Endothelial cell of hepatic sinusoid (primary cell): ENCODE data around the gene SLC10A2.

Experiments used
- in situ Hi-C: cut with HindIII; loops from 2 replicates; pipeline ENCODE4 v1.10.0; 2017; ENCODE audit warnings: low sequenced_read_pairs

The SLC10A2 gene

DNA sequence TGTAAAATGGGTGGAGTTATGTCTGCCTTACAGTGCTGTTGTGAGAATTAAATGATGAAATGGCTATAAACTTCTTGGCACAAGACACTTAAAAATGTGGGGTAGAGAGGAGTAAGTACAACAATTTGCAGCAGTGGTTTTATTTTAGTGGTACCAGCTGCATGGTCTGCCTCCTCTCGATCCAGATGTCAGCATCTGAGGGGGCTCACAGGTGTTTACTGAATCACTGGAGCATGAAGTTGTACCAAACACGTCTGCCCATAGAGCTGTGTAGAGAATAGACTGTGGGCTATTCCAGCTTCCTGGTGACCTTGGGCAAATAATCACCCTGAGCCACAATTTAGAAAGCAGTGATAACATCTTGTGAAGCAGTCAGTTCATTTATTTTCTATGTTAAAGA lies 11.1 kb downstream of the SLC10A2 start:
- in situ Hi-C loops: no loop called here

DNA sequence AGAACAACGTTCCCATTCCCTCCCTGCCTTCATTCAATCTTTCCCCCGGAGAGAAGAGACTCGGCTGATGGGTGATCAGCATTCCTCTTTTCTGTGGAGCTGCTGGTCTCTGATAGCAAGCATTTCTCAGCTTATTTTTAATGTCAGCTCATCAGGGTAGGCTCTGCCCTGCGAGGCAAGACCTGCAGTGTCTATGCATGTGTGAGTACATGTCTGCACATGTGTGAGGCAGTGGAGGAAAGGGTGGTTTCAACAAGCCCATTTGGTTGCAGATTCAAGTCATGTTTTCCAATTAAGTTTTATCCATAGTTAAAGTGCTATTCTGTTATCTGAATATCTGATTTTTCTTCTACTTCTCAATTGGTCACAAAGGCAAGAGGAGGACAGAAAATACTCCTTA lies 19.5 kb downstream of the SLC10A2 start:
- in situ Hi-C loops: no loop called here

DNA sequence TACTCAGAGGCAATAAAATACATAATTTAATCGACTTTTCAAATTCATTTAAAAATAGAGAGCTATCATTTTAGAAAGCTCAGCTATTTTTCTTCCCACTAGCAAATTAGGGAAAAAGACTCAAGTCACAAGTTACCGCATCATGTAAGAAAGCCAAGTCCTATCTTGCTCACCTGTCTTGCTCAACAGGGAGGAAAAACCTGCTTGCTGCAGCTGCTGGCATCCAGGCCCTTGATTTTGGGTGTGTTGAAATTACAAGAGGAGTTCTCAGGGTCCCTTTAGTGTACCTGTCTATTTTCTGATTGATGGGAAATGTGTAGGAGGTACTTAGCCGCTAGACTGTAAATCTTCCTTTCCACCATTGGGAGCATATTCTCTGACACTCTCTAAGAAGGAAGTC lies 22.2 kb downstream of the SLC10A2 start:
- in situ Hi-C loops: no loop called here

DNA sequence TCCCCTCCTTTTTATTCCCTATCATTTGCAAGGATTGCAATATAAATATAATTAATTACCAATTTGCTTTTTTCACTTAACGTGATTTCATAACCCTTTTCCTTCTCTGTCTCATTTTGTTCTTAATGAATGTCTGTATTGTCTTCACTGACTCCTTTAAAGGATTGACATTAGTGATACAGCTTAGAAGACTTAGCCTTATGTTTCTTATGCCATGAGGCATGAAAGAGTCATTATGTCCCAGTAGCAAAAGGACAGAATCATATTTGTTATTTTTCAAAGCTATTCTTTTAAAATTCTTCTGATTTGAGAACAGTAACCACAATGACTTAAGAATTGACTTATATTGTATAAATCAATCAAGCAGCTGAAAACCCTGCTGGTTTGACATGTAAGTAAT lies 26.2 kb downstream of the SLC10A2 start:
- in situ Hi-C loops: no loop called here

DNA sequence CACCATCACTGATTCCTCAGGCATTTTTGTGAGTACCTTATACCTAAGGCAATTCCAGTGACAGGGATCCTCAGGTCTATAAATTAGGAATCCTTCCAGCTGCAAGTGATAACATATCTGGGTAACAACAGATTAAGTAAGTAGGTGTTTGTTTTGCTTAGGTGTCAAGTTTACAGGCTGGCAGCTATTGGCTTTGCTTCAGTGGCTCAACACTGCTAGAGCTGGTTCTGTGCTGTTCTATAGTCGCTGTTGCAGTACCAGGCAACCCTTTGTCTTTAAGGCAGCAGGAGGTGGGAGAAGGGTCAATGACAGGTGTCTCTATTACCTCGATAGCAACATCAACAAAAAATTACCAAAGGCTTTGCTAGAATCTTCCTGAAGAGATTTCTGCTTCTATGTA lies 27.0 kb downstream of the SLC10A2 start:
- in situ Hi-C loops: no loop called here

DNA sequence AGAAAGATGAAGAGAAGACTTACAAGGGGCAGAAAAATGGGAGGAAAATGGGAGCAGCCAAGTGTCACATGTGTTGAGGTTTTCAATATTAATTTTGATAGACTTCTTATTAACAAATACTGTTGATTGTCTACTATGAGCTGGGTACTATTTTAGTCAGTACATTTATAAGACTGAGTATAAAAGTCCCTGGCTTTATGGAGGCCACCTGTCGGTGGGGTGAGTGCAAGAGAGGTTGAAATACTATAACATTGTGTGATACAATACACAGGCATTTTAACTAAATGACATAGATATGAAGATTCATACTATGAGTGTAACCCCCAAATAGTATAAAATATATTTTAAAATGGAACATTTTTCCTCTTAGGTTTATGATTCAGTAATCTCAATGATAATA lies 29.9 kb downstream of the SLC10A2 start:
- in situ Hi-C loops: no loop called here

DNA sequence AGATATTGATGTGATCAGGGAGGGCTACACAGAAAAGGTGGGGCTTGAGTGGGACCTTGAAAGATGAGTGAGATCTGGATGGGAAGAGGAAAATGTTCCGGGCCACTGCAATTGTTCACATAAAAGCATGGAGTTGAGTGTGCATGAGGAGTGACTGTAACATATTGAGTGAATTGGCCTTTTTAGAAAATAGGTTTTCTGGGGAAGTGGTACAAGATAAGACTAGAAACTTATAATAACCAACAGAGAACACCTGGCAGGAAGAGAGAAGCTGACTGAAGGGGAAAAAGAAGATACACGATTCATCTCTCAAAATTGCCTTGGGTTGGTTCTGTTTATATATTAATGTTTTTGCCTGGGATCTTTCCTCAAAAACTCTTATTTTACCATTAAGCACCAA lies 32.2 kb downstream of the SLC10A2 start:
- in situ Hi-C loops: no loop called here

DNA sequence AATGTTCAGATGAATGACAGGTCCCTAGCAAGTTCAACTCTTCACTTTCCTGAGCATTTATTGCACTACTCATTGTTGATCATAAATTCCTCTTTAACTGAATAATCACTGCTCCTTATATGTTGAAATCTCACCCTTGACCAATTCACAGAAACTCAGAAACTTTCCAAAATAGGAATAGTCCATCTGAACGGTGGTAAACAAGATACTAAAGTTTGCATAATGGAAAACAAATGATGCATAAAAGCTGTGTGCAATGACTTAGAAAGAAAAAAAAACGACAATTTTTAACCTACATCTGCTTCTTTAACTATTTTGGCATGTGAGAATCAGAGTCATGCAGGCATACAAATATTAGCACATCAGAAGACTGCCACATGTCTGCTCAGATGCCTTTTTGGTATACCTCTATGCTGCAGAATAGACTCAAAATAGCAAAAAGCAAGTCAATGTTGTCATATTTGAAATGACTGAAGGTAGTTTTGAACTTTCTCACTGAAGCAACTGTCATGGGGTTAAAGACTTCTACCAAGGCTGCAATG lies 34.8 kb downstream of the SLC10A2 start:
- in situ Hi-C loops: no loop called here

DNA sequence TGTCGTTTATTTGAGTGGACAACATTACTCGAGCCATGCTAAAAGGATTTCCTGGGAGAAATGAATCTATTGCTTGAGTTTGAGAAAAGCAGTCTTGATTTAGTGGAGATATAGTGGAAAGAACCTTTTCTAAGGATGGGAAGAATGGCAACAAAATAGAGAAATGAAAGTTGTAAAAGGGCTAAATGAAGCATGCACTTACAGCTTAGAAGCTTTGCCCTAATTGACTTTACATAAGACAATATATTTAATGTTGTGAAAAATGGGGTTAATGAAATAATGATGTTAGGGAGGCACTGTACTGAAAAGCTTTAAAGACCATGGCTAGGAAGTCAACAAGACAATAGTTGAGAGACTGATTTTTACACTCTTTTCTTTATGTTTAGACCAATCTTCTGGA lies 35.4 kb downstream of the SLC10A2 start:
- in situ Hi-C loops: no loop called here

DNA sequence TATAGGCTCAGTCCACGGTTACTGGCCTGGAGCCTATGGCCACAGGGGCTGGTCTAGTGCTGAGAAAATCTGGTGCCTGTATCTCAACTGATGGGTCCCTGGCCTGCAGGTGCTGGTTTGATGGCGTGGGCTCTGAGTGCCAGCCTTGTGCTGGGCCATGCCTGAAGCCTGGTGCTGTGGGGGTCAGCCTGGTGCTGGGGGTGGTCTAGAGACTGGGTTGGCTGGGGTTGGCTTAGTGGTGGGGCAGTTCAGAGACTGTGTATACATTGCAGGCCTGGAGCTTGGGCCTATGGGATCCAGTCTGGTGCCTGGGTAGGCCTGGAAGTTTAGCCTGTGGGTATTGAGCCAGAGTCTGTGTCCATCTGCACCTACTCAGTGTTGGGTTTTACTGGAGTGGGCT lies 36.4 kb downstream of the SLC10A2 start:
- in situ Hi-C loops: no loop called here

DNA sequence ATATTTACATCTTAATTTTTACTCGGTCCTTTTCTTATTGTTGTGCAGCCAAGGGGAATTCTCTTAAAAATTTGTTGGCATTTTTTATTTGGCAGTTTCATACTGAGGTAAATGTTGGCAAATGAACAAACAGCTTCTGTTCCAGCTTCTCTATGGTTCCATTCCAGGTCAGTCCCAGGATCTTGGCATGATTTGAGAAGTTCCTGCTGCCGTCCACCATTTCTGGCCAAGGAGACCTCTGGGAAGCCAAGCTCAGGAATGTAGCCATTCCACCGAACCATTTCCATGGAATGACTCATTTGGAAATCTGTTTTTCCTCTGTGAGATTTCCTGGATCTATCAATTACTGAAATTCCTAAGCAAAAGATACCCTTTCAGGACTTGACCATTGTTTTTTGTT lies 43.9 kb downstream of the SLC10A2 start:
- in situ Hi-C loops: no loop called here

DNA sequence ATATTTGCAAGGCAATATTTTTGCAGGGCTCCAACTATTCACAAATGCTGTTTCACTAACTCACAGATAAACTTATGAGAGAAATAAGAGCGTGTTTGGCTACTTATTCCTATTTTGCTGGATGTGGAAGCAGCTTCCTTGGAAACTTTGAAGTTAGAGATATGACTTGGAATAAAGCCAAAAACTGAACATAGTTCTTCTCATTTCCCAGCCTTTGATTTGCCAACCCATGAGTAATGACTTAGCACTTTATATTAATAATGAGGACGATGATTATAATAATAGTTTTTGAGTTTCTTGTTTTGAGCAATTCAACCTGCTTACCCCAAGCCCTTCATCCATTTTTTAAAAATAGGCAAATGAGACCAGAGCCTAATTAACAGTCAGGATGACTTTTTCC lies 47.7 kb downstream of the SLC10A2 start:
- in situ Hi-C loops: no loop called here

DNA sequence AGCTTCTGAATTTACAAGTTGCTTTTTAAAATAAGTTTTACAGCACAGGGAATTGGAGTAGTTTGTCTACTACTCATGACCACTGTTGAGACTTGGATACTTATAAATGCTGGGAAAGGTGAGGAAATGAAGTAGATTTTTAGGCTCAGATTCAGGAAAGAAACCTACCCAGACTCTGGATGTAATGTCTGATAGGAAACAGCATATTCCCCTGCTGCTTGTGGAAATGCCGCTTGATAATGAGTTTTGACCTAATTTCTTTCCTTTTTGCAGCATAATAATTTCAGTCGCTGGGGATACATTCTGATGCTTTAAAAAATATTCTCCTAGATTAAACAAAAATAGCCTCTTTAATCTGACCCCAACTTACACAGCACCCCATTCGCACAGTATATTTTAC lies 53.6 kb downstream of the SLC10A2 start:
- in situ Hi-C loops: no loop called here

DNA sequence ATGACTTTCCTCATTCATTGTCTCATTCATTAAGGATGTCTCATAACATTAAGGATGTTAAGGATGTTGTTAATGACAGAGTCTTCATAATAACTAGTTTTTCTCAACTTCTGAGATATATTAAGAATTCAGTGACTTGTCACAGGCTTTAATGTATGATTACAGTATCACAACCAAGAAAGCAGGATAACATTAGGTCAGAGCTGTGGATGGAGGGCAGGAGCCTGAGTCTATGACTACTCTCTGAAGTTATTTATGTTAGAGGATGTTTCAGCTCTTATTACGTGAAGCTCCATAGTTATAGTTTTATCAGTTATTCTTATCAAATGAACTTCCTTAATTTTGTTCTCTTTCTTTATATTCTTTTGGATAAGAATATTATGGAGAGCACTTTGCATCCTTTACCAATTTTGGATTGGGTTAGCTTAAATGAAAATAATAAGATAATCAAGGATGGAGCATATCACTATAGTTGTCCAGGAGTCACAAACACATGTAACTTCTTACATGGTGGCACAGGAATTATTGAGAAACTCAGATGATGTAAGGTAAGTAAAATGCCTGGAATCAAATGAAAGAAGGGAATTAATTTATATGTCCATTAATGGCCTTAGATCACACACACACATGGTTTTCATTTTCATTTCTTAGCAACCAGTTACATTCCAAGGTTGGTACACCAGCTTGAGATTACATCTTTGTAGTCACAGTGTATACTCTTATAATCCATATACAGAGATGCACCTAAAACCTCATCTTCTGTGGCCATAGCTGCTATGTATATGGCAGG lies 57.0 kb downstream of the SLC10A2 start:
- in situ Hi-C loops: no loop called here

DNA sequence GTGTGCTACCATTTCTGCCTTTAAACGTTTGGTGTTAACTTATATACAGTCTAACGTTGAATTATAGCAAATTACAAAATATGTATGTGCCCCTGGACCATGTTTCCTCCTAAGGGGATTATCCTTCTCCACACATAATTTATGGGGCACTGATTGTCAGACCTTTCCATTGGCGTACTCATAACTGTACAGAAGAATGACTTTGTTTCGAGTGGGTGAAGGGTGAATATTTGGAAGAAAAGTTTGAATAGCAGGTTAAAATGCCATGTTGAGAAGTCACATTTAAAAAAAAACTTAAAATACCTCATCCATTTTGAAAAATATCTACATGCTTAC lies 58.8 kb downstream of the SLC10A2 start:
- in situ Hi-C loops: no loop called here

DNA sequence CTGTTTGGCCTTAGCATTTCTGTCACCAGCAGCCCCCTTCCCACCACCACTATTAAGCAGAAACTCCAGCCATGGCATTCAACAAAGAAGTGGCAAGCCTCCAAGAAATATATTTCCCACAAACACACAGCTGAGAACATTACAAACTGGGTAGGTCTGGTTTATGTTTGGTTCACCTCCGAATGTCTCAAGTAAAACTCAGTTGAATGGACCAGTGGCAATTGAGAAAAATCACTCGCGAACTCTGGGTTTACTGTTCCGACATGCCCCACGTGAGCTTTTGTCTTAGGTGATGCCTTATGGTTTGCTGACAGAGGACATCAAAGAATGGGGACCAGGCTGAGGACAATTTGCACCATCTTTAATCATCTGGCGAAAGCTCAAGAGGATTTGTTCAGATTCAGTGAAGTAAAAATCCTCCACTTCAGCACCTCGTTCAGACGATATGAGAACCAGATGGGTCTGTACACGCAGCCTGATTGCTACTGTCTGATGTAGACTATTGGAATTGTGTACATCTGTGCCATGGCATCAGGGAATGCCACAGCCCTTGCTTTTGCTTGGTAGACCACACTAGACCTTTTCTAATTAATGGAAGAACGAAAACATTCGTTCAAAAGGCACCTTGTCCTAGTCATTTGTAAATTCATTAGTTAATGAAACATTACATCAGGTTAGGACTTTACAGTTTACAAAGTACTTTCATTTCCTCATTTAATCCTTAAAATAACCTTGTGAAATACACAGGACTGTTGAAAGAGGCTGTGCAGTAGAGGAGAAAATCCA lies 59.4 kb downstream of the SLC10A2 start:
- in situ Hi-C loops: no loop called here

DNA sequence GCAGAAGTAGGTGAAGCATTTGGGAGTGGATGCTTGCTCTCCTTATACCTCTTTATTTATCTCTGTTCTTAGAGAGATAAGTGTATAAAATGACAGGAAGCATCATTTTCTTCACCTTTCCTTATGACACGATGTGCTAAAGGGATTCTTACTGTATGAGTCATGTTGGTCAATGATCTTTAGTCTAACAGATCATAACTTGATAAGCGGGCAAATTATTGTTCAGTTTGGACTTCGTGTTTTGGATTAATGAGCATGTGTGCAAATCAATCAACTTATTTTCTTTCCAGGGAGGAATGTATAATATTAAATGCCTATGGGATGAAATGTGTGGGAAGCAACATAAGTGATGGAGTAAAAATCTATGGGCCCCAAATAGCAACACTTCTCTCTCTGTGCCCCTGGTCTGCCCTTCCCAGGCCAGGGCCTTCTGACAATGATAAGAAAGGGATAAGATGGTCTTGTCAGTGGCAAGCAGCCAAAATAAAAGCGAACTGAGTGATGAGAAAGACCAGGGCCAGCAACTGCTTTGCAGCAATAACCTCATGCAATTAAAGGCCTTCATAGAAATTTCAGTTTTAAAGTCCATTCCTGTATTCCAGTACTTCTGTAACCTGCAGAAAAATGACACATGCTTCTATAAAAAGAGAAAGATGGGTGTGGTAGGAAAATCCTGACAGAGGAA lies 61.4 kb downstream of the SLC10A2 start:
- in situ Hi-C loops: no loop called here

DNA sequence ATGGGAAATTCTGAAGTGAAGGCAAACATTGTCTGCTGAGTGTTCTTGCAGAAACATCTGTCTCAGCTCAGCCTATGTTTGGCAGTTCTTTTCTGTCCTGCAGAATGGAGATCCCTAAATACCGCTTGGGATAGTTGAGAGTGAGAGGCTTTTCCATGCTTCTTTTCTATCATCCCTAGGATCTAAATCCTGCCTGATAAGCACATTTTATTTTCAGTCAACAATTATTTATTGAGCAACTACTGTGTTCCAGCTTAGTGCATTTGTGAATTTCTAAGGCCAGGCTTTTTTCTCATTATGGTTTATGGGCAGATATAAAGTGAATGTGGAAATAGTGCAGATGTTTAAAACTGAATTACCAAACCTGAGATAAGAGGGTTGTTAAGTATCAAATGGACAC lies 62.6 kb downstream of the SLC10A2 start:
- in situ Hi-C loops: no loop called here

DNA sequence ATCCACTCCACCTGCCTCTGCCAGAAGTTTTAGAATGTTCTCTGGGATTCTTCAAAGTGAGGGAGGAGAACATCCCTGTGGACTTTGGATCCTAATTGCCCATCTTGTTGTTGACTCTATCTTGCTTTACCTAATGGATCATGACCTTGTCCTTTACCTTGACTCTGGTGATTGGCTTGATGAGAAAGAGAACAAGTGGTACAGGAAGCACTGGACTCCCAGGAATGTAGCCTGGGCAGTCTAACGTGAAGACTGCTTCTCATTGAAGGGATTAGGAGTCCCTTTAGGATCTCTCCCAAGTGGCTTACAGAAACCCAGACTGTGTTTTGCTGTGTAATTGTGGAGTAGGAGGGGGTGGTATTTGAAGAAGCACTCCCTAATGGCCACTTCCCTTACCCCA lies 63.9 kb downstream of the SLC10A2 start:
- in situ Hi-C loops: no loop called here

DNA sequence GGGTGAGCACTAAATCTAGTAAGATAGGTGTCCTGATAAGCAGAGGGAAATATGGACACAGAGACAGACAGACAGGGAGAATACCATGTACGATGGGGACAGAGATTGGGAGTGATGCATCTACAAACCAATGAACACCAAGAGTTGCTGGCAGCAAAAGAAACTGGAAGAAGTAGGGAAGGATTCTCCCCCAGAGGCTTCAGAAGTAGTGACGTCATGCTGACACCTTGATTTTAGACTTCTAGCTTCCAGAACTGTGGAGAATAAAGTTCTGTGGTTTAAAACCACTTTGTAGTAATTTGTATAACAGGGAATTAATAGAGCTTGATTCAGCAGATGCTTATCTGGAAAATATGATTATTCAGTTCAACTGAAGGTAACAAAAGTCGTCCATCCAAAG lies 66.1 kb downstream of the SLC10A2 start:
- in situ Hi-C loops: no loop called here

DNA sequence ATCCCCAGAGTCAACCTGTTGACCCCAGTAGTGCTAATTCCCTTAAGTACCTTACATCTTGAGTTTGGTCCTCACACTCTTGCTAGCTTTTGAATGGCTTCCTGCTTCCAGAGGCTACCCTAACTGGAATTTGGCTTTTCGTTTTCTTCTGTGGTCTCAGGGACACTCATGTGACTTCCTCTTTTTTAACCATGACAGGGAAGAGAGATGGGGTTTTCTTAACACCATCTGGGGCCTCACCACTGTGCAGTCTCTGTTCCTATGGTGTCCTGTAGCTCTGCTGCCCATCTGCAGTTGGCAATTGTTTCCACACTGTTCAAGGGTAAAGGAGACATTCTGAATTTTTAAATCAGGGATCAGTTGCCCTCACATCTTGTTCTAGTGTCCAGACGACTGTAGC lies 66.7 kb downstream of the SLC10A2 start:
- in situ Hi-C loops: no loop called here
